SK-N-SH (cell line): ENCODE results near the gene HLA-DOB.

Experiments
- CTCF ChIP-seq: fragments of 200-600 bp; sonication (generic); IDR thresholded peaks from 2 replicates; pipeline ENCODE4 v1.6.1; 2017; ENCODE audit warnings: antibody characterized with exemption, mild to moderate bottlenecking, moderate library complexity
- ELF1 ChIP-seq: IDR thresholded peaks from 2 replicates; pipeline ENCODE4 v1.4.0; 2012
- MEF2A ChIP-seq: IDR thresholded peaks from 2 replicates; pipeline ENCODE4 v1.4.0; 2012; ENCODE audit warnings: low read depth, borderline replicate concordance
- MXI1 ChIP-seq: IDR thresholded peaks from 2 replicates; pipeline ENCODE4 v1.6.1; 2012; ENCODE audit warnings: mild to moderate bottlenecking, low read depth, low read length, improper control_type of control experiment
- POLR2AphosphoS5 ChIP-seq: IDR thresholded peaks from 2 replicates; pipeline ENCODE4 v1.6.1; 2012; ENCODE audit warnings: low read depth, low read length
- RCOR1 ChIP-seq: fragments of 150-350 bp; IDR thresholded peaks from 2 replicates; pipeline ENCODE4 v1.6.1; 2017; ENCODE audit warnings: antibody characterized with exemption, low read length
- REST ChIP-seq: IDR thresholded peaks from 2 replicates; pipeline ENCODE4 v1.6.1; 2012; ENCODE audit warnings: mild to moderate bottlenecking, low read depth, low read length, moderate library complexity
- TEAD4 ChIP-seq: IDR thresholded peaks from 2 replicates; pipeline ENCODE4 v1.4.0; 2012; ENCODE audit warnings: mild to moderate bottlenecking, borderline replicate concordance; ENCODE audit not compliant: insufficient read depth

- no peak for TF ChIP-seq CTCF
- no peak for TF ChIP-seq RCOR1
- no peak for TF ChIP-seq POLR2AphosphoS5
- TF ChIP-seq TEAD4 = no peak
- no peak for TF ChIP-seq MEF2A
- no peak for TF ChIP-seq ELF1
- TF ChIP-seq MXI1 = no peak
- no peak for TF ChIP-seq REST
Observed at GRCh38 chr6:32814145-32814544, 2.7 kb downstream of the HLA-DOB start.
